Natural killer cell (primary cell): Measurements from ENCODE around the gene MIEN1. TPM values are rescaled to one million over a fixed set of nuclear protein-coding genes. Genes with fewer than 3 reads are reported as not detected.
"Not testable (repeated sequence)": the region's sequence is repeated elsewhere in the genome, so short reads cannot be mapped to it uniquely, and the experiment has no call there.

Experiments used
- ATAC-seq, 3 donors: fragments of 150-1000 bp in 2 of 3; fragments of 200-7000 bp in 1 of 3; cut with Tn5 transposase; 1 replicate in 1 of 3; 2 replicates in 2 of 3; pipeline ENCODE4 v1.10.0; 2021; ENCODE audit warnings: mild to moderate bottlenecking in 2 of 3, moderate library complexity in 2 of 3
- DNase-seq, 2 donors: peaks; one replicate each; pipeline versions ENCODE4 v3.0.0 to v3.0.0-alpha.2; 2013 to 2021; ENCODE audit warnings: mixed read lengths in 1 of 2
- H3K27ac ChIP-seq: one replicate; pipeline ENCODE4 v1.5.1; 2013; ENCODE audit warnings: mild to moderate bottlenecking, low read length
- H3K27me3 ChIP-seq: one replicate; pipeline ENCODE4 v1.6.1; 2013; ENCODE audit warnings: low read length; ENCODE audit not compliant: control insufficient read depth, insufficient read depth
- H3K36me3 ChIP-seq: one replicate; pipeline ENCODE4 v1.6.1; 2013; ENCODE audit warnings: low read length; ENCODE audit not compliant: control insufficient read depth, insufficient read depth
- H3K4me1 ChIP-seq: one replicate; pipeline ENCODE4 v1.6.1; 2013; ENCODE audit warnings: low read length; ENCODE audit not compliant: control insufficient read depth, insufficient read depth
- H3K4me3 ChIP-seq: one replicate; pipeline ENCODE4 v1.5.1; 2013; ENCODE audit warnings: low read length
- H3K9me3 ChIP-seq: one replicate; pipeline ENCODE4 v1.6.1; 2013; ENCODE audit warnings: low read length; ENCODE audit not compliant: control insufficient read depth, insufficient read depth
- H3K27ac Mint-ChIP-seq, 2 donors: one replicate each; pipeline ENCODE4 v1.8.0; 2022; ENCODE audit warnings: mild to moderate bottlenecking in 2 of 2, mixed read lengths in 2 of 2, moderate library complexity in 1 of 2
- H3K27me3 Mint-ChIP-seq, 2 donors: one replicate each; pipeline ENCODE4 v1.8.0; 2022; ENCODE audit warnings: low read depth in 2 of 2, mixed read lengths in 2 of 2
- H3K36me3 Mint-ChIP-seq: one replicate; pipeline ENCODE4 v1.8.0; 2022; ENCODE audit warnings: mixed read lengths
- H3K4me1 Mint-ChIP-seq, 2 donors: one replicate each; pipeline ENCODE4 v1.8.0; 2022; ENCODE audit warnings: mixed read lengths in 2 of 2
- H3K4me3 Mint-ChIP-seq: one replicate; pipeline ENCODE4 v1.8.0; 2022; ENCODE audit warnings: mild to moderate bottlenecking, moderate library complexity, mixed read lengths
- H3K9me3 Mint-ChIP-seq, 2 donors: one replicate each; pipeline ENCODE4 v1.8.0; 2022; ENCODE audit warnings: mixed read lengths in 2 of 2
- CTCF ChIP-seq: fragments of 200-600 bp; IDR thresholded peaks from one replicate; pipeline ENCODE4 v1.8.0; 2022; ENCODE audit warnings: antibody characterized with exemption
- WGBS: methylation state at CpG from one replicate; pipeline ENCODE4 v1.1.7; 2013; ENCODE audit warnings: missing lambda C conversion rate; ENCODE audit not compliant: insufficient coverage; 5-methylcytosine and 5-hydroxymethylcytosine counted together
- intact Hi-C: fragments of 100-400 bp; cut with micrococcal nuclease; formaldehyde crosslinking; loops from one replicate; pipeline ENCODE4 v1.14.2; 2022
- total RNA-seq, 4 donors: library from RNA; stranded (reverse); fragments of 120-200 nt in 1 of 4; gene quantifications; one replicate each; pipeline versions ENCODE4 v1.2.3 to v1.2.4, GENCODE V29; 2013 to 2022

MIEN1 gene
- total RNA-seq, 3 donors from 2014 or later (not counting 1 experiment from before 2014, with no cell fraction given): 48.8 to 55.2 (median 51.6) TPM

GRCh38 chr17:39750131-39751015 is 20.0 kb upstream of the MIEN1 start:
- Mint-ChIP-seq H3K36me3 (no peaks in the 10 kb centered on the region), H3K27ac (no peak overlapping the region), H3K4me3 (peak overlapping the region; percentile 37), H3K4me1 (peaks cover 18 to 19% of the 10 kb centered on the region in 2 donors), H3K9me3 (no peaks in the 10 kb centered on the region), H3K27me3 (no peaks in the 10 kb centered on the region)
- WGBS: 94% methylated on average over 9 of the region's 9 CpGs
- Histone ChIP-seq H3K36me3 (no peaks in the 10 kb centered on the region), H3K9me3 (no peaks in the 10 kb centered on the region), H3K27ac (no peak overlapping the region), H3K4me1 (peaks cover 30% of the 10 kb centered on the region), H3K27me3 (no peaks in the 10 kb centered on the region), H3K4me3 (no peak overlapping the region)
- ATAC-seq: no peak
- TF ChIP-seq CTCF: no peak
- no peak for DNase-seq
- intact Hi-C loops: loop anchor here (5.0 kb wide), 2 partner anchors 113 to 203 kb away; partner anchors contain the start of gene STARD3

GRCh38 chr17:39748444-39749034 is 18.2 kb upstream of the MIEN1 start:
- H3K27me3 Mint-ChIP-seq, H3K9me3 ChIP-seq, intact Hi-C loops, H3K4me3 ChIP-seq, H3K9me3 Mint-ChIP-seq, H3K4me3 Mint-ChIP-seq, H3K27me3 ChIP-seq, H3K36me3 ChIP-seq, H3K27ac Mint-ChIP-seq, H3K27ac ChIP-seq, DNase-seq, ATAC-seq, H3K36me3 Mint-ChIP-seq: not testable (repeated sequence)
- peaks cover 11% of the 10 kb centered on the region in 2 donors for H3K4me1 Mint-ChIP-seq
- WGBS: 93% methylated on average over 6 of the region's 8 CpGs
- peaks cover 20% of the 10 kb centered on the region for H3K4me1 ChIP-seq

DNA sequence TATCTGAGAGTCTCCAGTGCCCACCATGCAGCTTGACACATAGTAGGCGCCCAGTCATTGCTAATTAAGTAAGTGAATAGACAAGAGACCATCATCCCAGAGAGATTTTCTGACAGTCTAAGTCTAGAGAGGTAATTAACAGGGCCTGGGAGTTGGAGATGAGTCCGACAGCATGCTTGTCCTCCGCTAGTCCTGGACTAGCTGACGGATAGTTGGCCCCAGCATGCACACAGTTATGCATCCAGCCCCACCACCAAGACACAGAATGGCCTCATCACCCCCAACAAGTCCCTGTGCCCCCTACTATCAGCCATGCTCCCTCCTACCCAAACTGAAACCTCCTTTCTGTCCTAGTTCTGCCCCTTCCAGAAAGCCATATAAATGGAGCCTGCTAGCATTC is 17.4 kb upstream of the MIEN1 start:
- WGBS: 94% methylated on average over 4 of the region's 4 CpGs
- intact Hi-C loops: no loop called here
- ATAC-seq: no peak

More for the DNA sequence above, 17.4 kb upstream of the MIEN1 start:
- no peaks in the 10 kb centered on the region for H3K36me3 Mint-ChIP-seq
- no peak overlapping the region for H3K4me3 Mint-ChIP-seq
- no peaks in the 10 kb centered on the region for H3K27me3 Mint-ChIP-seq
- Histone ChIP-seq H3K9me3 (no peaks in the 10 kb centered on the region), H3K4me1 (peaks cover 12% of the 10 kb centered on the region), H3K27ac (no peak overlapping the region), H3K27me3 (no peaks in the 10 kb centered on the region), H3K4me3 (no peak overlapping the region), H3K36me3 (no peaks in the 10 kb centered on the region)
- TF ChIP-seq CTCF: no peak
- no peak for DNase-seq
- no peak overlapping the region for H3K27ac Mint-ChIP-seq
- H3K9me3 Mint-ChIP-seq: no peaks in the 10 kb centered on the region
- peaks cover 5% of the 10 kb centered on the region in 2 donors for H3K4me1 Mint-ChIP-seq
